ENCODE measurements around the gene GRXCR2. TPM values are rescaled to one million over a fixed set of nuclear protein-coding genes. Genes with fewer than 3 reads are reported as not detected.
"Not testable (repeated sequence)": the region's sequence is repeated elsewhere in the genome, so short reads cannot be mapped to it uniquely, and the experiment has no call there.

Gene GRXCR2
- total RNA-seq, 3 donors from 2014 or later, result not detected

DNA sequence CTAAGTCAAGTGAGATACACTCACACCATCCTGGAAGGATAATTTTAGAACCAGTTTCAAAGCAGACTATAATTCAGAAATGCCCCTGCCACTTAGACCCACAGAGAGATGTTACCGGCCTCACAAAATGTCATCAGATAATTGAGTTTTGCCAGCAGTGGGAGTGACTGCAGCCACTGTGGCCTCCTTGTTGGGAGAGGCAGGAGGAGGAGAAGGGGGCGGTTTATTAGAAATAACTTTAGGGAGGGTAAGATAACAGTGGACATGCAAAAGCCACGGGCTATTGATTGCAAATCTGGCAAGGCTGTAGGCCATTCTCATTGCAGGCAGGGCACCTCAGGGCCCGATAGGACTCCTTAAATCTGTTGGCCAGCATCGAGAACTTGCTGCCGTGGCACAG, 13.4 kb downstream of the GRXCR2 start:
- peaks cover 1% of the 10 kb centered on the region for H3K4me1 Mint-ChIP-seq (ENCODE audit: low read depth)
- no peak overlapping the region for H3K4me3 Mint-ChIP-seq
- no peaks in the 10 kb centered on the region for H3K36me3 Mint-ChIP-seq (ENCODE audit: insufficient read depth)
- H3K9me3 Mint-ChIP-seq, result no peaks in the 10 kb centered on the region
- peaks cover 7% of the 10 kb centered on the region for H3K27me3 Mint-ChIP-seq (ENCODE audit: low read depth)
- ATAC-seq (no peak), DNase-seq (no peak)

- Mint-ChIP-seq H3K4me1 (ENCODE audit: low read depth) (peaks cover 1% of the 10 kb centered on the region), H3K27me3 (ENCODE audit: low read depth) (peaks cover 3% of the 10 kb centered on the region), H3K9me3 (no peaks in the 10 kb centered on the region), H3K4me3 (no peak overlapping the region), H3K36me3 (ENCODE audit: insufficient read depth) (no peaks in the 10 kb centered on the region)
- ATAC-seq (no peak), DNase-seq (no peak)
These were observed 13.9 kb downstream of the GRXCR2 start for GRCh38 chr5:145858959-145859358.

GRCh38 chr5:145856285-145856818, 16.5 kb downstream of the GRXCR2 start:
- H3K36me3 Mint-ChIP-seq (ENCODE audit: insufficient read depth), result no peaks in the 10 kb centered on the region
- no peak for DNase-seq
- ATAC-seq, result peak; percentile 82 to 83
- no peaks in the 10 kb centered on the region for H3K9me3 Mint-ChIP-seq
- peaks cover 3% of the 10 kb centered on the region for H3K27me3 Mint-ChIP-seq (ENCODE audit: low read depth)
- H3K4me3 Mint-ChIP-seq, result no peak overlapping the region
- peaks cover 1% of the 10 kb centered on the region for H3K4me1 Mint-ChIP-seq (ENCODE audit: low read depth)

- H3K4me3 Mint-ChIP-seq, result no peak overlapping the region
- no peaks in the 10 kb centered on the region for H3K9me3 Mint-ChIP-seq
- DNase-seq, result no peak
- H3K4me1 Mint-ChIP-seq (ENCODE audit: low read depth), result peaks cover 1% of the 10 kb centered on the region
- peaks cover 3% of the 10 kb centered on the region for H3K27me3 Mint-ChIP-seq (ENCODE audit: low read depth)
- H3K36me3 Mint-ChIP-seq (ENCODE audit: insufficient read depth), result no peaks in the 10 kb centered on the region
- ATAC-seq, result no peak
These were observed 17.0 kb downstream of the GRXCR2 start for GRCh38 chr5:145855763-145856267.

- no peak for ATAC-seq
- Mint-ChIP-seq H3K4me3 (no peak overlapping the region), H3K36me3 (ENCODE audit: insufficient read depth) (no peaks in the 10 kb centered on the region), H3K4me1 (ENCODE audit: low read depth) (peaks cover 1% of the 10 kb centered on the region), H3K9me3 (no peaks in the 10 kb centered on the region), H3K27me3 (ENCODE audit: low read depth) (peaks cover 3% of the 10 kb centered on the region)
- no peak for DNase-seq
These were observed 18.1 kb downstream of the GRXCR2 start for GRCh38 chr5:145854651-145855258.

DNA sequence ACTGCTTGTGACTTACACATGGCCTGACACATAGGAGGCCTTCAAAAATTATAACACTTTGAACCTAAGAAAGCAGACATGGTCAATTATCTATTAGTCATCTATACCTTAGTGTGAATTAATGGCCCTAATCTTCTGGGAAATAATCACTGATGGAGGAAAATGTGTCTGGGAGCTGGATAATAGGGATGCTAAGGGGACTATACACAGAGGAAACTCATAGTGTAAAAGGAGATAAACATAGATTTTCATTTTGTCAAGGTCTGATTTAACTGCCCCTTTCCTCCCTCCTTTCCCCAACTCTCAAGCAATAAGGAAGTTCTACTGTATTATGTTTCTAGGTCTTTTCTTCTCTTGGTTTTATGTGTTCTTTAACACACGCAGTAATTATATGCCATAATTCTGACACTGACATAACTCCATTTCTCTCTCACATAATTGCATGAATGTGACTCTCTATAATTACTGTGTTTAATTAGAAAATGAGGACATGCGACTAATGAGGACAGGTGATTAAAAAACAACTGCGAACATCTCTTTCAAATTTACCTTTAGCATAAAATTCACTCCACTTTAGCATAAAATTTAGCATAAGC, 18.9 kb downstream of the GRXCR2 start:
- DNase-seq, result no peak
- Mint-ChIP-seq H3K4me3 (no peak overlapping the region), H3K36me3 (ENCODE audit: insufficient read depth) (no peaks in the 10 kb centered on the region), H3K4me1 (ENCODE audit: low read depth) (peaks cover 1% of the 10 kb centered on the region), H3K27me3 (ENCODE audit: low read depth) (peaks cover 6% of the 10 kb centered on the region), H3K9me3 (peaks cover 3% of the 10 kb centered on the region)
- no peak for ATAC-seq

DNA sequence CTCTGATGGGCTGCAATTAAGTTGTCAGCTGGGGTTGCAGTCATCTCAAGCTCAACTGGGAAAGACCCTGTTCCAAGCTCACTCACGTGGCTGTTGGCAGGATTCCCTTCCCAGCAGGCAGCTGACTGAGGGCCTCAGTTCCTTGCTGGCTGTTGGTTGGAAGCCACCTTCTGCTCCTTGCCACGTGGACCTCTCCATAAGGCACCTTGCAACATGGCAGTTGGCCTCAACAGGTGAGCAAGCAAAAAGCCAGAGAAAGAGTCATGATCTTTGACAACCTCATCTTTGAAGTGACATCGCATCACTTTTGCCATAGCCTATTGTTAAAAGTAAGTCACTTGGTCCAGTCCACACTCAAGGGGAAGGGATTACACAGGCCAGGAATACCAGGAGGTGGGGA, 19.8 kb downstream of the GRXCR2 start:
- no peak for DNase-seq
- H3K27me3 Mint-ChIP-seq (ENCODE audit: low read depth), result peaks cover 7% of the 10 kb centered on the region

DNA sequence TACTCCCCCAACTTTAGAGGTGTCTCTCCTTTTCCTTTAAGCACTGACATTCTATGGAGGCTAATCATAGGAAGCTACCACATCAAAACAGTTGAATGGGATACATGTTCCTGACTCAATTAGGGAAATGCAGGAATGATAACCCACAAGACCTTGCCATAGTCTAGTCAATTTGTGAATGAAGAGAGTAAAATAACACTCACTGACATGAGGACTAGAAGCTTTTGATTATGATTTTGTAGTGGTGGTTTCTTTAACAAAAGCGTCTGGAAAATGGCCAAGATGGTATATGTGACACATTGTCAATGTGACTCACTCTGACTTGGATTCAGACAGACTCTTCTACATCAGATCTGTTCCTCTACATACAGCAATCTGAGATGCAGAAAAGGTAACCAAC, 24.0 kb downstream of the GRXCR2 start:
- DNase-seq (no peak), ATAC-seq (no peak)
- no peaks in the 10 kb centered on the region for H3K36me3 Mint-ChIP-seq (ENCODE audit: insufficient read depth)
- H3K4me3 Mint-ChIP-seq, result no peak overlapping the region
- H3K27me3 Mint-ChIP-seq (ENCODE audit: low read depth), result peaks cover 6% of the 10 kb centered on the region
- peaks cover 3% of the 10 kb centered on the region for H3K9me3 Mint-ChIP-seq
- H3K4me1 Mint-ChIP-seq (ENCODE audit: low read depth), result no peaks in the 10 kb centered on the region

More for the DNA sequence above, 19.8 kb downstream of the GRXCR2 start:
- Mint-ChIP-seq H3K36me3 (ENCODE audit: insufficient read depth) (no peaks in the 10 kb centered on the region), H3K4me1 (ENCODE audit: low read depth) (peaks cover 1% of the 10 kb centered on the region), H3K4me3 (no peak overlapping the region), H3K9me3 (peaks cover 3% of the 10 kb centered on the region)
- no peak for ATAC-seq

DNA sequence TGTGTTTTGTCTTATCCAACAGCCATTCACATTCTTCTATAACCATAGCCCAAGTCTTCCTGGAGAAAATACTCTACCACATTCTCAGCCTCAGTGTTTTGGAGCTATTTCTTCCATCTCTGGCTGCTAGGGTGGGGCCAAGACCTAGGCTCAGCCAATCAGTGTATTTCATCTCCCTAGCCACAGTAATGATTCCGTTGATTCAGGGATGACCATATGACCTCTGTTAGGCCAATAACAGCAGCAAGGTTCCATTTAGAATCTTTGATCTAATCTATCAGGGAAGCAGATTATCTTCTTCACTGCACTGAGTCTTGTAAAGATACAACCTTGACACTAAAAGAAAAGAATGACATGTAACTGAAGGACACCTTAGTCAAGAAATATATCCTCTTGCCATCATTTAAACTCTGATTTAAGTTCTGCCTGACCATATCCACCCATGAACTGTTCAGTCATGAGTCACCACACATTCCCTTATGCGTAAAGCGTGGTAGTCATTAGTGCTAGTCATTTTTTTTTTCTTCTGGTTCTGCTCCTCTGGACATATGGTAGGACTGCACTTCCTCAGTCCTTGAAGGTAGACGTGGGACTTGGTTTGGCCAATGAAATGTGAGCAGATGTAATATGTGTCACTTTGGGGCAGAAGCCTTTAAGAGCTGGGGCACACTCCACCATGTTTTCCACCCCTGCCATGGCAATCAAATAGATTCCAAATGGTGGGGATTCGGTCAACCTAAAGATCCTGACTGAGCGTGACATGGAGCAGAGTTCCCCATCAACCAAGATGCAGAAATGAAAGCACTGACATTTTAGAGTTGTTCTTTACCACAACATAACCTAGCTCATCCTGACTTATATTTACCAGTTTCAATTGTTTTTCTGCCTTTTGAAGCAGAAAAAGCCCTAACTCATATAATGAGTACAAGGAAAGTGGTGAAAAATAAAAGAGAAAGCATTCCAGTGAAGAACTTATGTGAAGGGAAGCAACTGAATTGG, 25.0 kb downstream of the GRXCR2 start:
- H3K4me1 Mint-ChIP-seq (ENCODE audit: low read depth), result no peaks in the 10 kb centered on the region
- ATAC-seq, result no peak
- H3K4me3 Mint-ChIP-seq, result no peak overlapping the region
- H3K27me3 Mint-ChIP-seq (ENCODE audit: low read depth), result peaks cover 6% of the 10 kb centered on the region
- H3K36me3 Mint-ChIP-seq (ENCODE audit: insufficient read depth), result no peaks in the 10 kb centered on the region
- H3K9me3 Mint-ChIP-seq, result peaks cover 3% of the 10 kb centered on the region
- no peak for DNase-seq

DNA sequence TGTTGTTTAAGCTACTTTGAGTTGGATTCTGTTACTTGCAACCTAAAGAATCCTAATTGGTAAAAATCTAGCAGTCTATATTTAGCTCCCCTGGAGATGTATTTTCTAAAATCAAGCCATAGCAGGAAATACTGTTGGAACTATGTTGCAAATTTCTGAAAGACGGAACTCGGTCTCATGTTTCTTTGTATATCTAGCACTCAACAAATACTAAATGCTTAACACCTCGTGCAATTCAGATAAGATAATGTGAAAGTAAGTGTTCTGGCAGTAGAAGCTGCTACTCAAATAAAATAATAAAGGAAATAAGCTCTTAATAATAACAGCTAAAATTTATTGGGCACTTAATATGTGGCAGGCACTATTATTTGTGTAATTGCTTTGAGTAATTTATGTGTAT, 26.7 kb downstream of the GRXCR2 start:
- Mint-ChIP-seq H3K36me3 (ENCODE audit: insufficient read depth) (no peaks in the 10 kb centered on the region), H3K4me3 (no peak overlapping the region), H3K27me3 (ENCODE audit: low read depth) (peaks cover 7% of the 10 kb centered on the region), H3K4me1 (ENCODE audit: low read depth) (no peaks in the 10 kb centered on the region), H3K9me3 (peaks cover 3% of the 10 kb centered on the region)
- DNase-seq (no peak), ATAC-seq (no peak)

- ATAC-seq (no peak), DNase-seq (no peak)
- H3K4me3 Mint-ChIP-seq, result no peak overlapping the region
- no peaks in the 10 kb centered on the region for H3K9me3 Mint-ChIP-seq
- no peaks in the 10 kb centered on the region for H3K36me3 Mint-ChIP-seq (ENCODE audit: insufficient read depth)
- H3K27me3 Mint-ChIP-seq (ENCODE audit: low read depth), result peaks cover 7% of the 10 kb centered on the region
- H3K4me1 Mint-ChIP-seq (ENCODE audit: low read depth), result peaks cover 2% of the 10 kb centered on the region
These were observed 31.5 kb downstream of the GRXCR2 start for GRCh38 chr5:145841299-145841698.

DNA sequence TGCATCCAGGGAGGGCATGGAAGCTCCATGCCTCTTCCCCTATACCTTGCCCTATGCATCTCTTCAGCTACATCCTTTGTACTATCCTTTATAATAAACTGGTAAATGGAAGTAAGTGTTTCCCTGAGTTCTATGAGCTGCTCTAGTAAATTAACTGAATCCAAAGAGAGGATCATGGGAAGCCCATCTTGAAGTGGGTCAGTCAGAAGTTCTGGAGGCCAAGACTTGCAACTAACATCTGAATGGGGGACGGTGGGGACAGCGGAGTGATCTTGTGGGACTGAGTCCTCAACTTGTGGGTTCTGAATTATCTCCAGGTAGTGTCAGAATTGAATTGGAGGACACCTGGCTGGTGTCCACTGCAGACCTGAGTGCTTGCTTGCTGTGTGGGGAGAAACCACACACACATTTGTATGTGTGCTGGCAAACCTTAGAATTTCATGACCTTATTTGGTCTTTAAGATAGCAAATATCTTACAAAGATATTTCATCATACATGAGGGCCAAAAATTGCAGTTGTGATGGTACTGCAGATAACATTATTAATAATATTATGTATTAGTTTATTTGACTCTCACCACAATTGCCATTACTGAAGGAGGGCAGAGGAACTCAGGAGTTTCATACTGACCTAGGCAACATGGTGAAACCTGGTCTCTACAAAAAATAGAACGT, 32.2 kb downstream of the GRXCR2 start:
- ATAC-seq (no peak), DNase-seq (no peak)
- Mint-ChIP-seq H3K4me1 (ENCODE audit: low read depth) (peaks cover 7% of the 10 kb centered on the region), H3K9me3 (no peaks in the 10 kb centered on the region), H3K36me3 (ENCODE audit: insufficient read depth) (no peaks in the 10 kb centered on the region), H3K4me3 (no peak overlapping the region), H3K27me3 (ENCODE audit: low read depth) (peaks cover 10% of the 10 kb centered on the region)

DNA sequence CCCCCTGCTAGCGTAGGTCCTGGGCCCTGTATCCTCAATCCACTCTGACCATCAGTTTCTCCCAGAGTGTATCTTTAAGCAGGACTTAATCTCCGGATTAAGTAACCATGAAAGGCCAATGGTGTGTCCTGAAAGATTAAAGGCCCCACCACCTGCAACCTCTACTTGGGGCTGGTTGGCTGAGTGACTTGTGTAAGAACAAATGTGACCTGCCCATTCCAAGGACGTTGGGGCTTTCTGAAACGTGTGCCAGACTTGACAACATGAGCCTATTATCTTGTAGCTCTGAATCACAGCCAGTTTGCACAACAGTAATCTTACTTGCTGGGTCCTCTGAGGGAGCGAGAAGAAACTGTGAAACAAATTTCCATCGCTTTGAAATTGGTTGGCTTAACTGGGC, 34.5 kb downstream of the GRXCR2 start:
- Mint-ChIP-seq H3K9me3 (no peaks in the 10 kb centered on the region), H3K4me1 (ENCODE audit: low read depth) (peaks cover 9% of the 10 kb centered on the region), H3K4me3 (no peak overlapping the region), H3K36me3 (ENCODE audit: insufficient read depth) (no peaks in the 10 kb centered on the region), H3K27me3 (ENCODE audit: low read depth) (peaks cover 15% of the 10 kb centered on the region)
- no peak for DNase-seq
- no peak for ATAC-seq

- ATAC-seq; H3K4me3 Mint-ChIP-seq; H3K36me3 Mint-ChIP-seq (ENCODE audit: insufficient read depth): not testable (repeated sequence)
These were observed 36.6 kb downstream of the GRXCR2 start for GRCh38 chr5:145836241-145836640.

More at GRCh38 chr5:145836241-145836640, 36.6 kb downstream of the GRXCR2 start:
- not testable (repeated sequence) for H3K4me1 Mint-ChIP-seq (ENCODE audit: low read depth); DNase-seq; H3K9me3 Mint-ChIP-seq
- H3K27me3 Mint-ChIP-seq (ENCODE audit: low read depth), result peaks cover 15% of the 10 kb centered on the region

Data from activated T-cell treated with anti-CD3 and anti-CD28 coated beads, Interleukin-2, amount 50 U/mL, for 4 hours (primary cell).